ENCODE data around the gene MKX. TPM values are rescaled to one million over a fixed set of nuclear protein-coding genes. Genes with fewer than 3 reads are reported as not detected.
"Not testable (repeated sequence)": the region's sequence is repeated elsewhere in the genome, so short reads cannot be mapped to it uniquely, and the experiment has no call there.

MKX gene
- total RNA-seq, 1 experiment from 2014 or later = not detected

DNA sequence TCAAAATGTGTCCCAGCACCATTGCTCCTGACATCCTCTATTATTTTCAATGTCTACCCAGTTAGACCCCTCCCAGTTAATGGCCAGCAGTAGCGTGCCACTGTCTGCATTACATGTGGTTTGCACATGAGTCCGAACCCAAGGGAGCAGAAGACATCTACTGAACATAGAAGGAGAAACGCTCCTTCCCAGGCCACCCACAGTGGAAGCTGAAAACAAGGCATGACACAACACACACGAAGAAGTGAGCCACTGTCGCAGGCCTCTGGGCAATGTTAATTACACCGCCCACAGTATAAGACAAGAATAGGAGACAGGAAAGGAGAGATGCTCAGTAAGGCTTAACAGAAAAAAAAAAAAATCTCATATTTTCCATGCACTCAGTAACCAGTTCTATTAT, 50.5 kb downstream of the MKX start:
- no peaks in the 10 kb centered on the region for H3K4me1 ChIP-seq (replicated peaks)
- H3K27ac ChIP-seq = no peak overlapping the region
- DNase-seq (ENCODE audit: low read depth in 1 of 2, low spot score in 2 of 2) = no peak
- no peaks in the 10 kb centered on the region for H3K36me3 ChIP-seq
- no peak overlapping the region for H3K4me3 ChIP-seq
- H3K9me3 ChIP-seq (replicated peaks) = no peaks in the 10 kb centered on the region
- H3K27me3 ChIP-seq (replicated peaks) = no peaks in the 10 kb centered on the region

GRCh38 chr10:27692663-27693062, 53.0 kb downstream of the MKX start:
- H3K9me3 ChIP-seq (replicated peaks) = no peaks in the 10 kb centered on the region
- DNase-seq (ENCODE audit: low read depth in 1 of 2, low spot score in 2 of 2) = no peak
- H3K4me3 ChIP-seq = no peak overlapping the region
- peaks cover 1% of the 10 kb centered on the region; the same call in 1 of the 2 replicates for H3K4me1 ChIP-seq (replicated peaks)
- no peak overlapping the region for H3K27ac ChIP-seq
- no peaks in the 10 kb centered on the region for H3K36me3 ChIP-seq
- H3K27me3 ChIP-seq (replicated peaks) = no peaks in the 10 kb centered on the region

DNA sequence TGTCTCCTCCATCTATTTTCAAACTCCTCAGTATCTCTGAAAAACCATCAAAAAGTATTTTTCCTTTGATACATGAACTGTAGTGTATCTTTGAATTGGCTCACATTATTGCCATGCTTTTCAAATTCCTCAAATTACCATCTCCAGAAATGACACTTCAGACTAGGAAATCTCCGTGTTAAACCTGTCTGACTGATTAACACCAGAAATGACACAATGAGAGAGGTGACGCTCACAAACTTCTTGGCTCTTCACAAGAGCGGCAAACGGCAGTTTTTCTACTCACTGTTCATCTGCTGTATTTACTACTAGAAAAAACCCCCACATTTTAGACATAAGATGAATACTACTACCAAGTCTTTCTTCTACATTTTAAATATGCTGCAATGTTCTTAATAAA, 56.6 kb downstream of the MKX start:
- no peak for DNase-seq (ENCODE audit: low read depth in 1 of 2, low spot score in 2 of 2)
- H3K27ac ChIP-seq = no peak overlapping the region
- H3K4me1 ChIP-seq (replicated peaks) = peaks cover 4% of the 10 kb centered on the region; the same call in 1 of the 2 replicates
- no peaks in the 10 kb centered on the region for H3K27me3 ChIP-seq (replicated peaks)
- no peak overlapping the region for H3K4me3 ChIP-seq
- H3K9me3 ChIP-seq (replicated peaks) = no peaks in the 10 kb centered on the region
- H3K36me3 ChIP-seq = no peaks in the 10 kb centered on the region

- H3K4me3 ChIP-seq = no peak overlapping the region
- H3K4me1 ChIP-seq (replicated peaks) = peaks cover 4% of the 10 kb centered on the region; the same call in 1 of the 2 replicates
- no peak for DNase-seq (ENCODE audit: low read depth in 1 of 2, low spot score in 2 of 2)
- no peak overlapping the region for H3K27ac ChIP-seq
- no peaks in the 10 kb centered on the region for H3K36me3 ChIP-seq
- no peaks in the 10 kb centered on the region for H3K27me3 ChIP-seq (replicated peaks)
- no peaks in the 10 kb centered on the region for H3K9me3 ChIP-seq (replicated peaks)
These were observed 57.3 kb downstream of the MKX start for GRCh38 chr10:27688276-27688675.

DNA sequence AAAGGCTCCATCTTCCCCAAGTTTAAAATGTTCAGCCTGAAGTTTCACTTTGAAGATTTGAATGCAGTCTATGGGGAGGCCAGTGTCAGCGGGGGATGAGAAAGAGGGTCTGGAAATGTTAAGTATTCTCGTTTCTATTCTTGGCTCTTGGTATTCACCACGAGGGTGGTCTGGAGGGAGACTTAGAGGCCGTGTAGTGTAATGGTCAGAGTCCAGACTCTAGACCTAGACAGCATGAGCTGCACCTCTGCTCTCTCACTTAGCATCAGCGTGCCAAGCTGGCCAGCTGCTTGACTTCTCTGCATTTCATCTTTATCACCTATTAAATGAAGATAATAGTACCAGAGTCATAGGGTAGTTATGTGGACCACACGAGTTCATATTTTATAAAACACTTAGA, 57.9 kb downstream of the MKX start:
- Histone ChIP-seq H3K4me1 (replicated peaks) (peaks cover 4% of the 10 kb centered on the region; the same call in 1 of the 2 replicates), H3K27ac (no peak overlapping the region), H3K4me3 (no peak overlapping the region), H3K27me3 (replicated peaks) (no peaks in the 10 kb centered on the region), H3K36me3 (no peaks in the 10 kb centered on the region), H3K9me3 (replicated peaks) (no peaks in the 10 kb centered on the region)
- DNase-seq (ENCODE audit: low read depth in 1 of 2, low spot score in 2 of 2) = no peak

- peaks cover 4% of the 10 kb centered on the region; the same call in 1 of the 2 replicates for H3K4me1 ChIP-seq (replicated peaks)
- no peaks in the 10 kb centered on the region for H3K27me3 ChIP-seq (replicated peaks)
- no peaks in the 10 kb centered on the region for H3K9me3 ChIP-seq (replicated peaks)
- H3K27ac ChIP-seq = no peak overlapping the region
- no peaks in the 10 kb centered on the region for H3K36me3 ChIP-seq
- no peak overlapping the region for H3K4me3 ChIP-seq
- no peak for DNase-seq (ENCODE audit: low read depth in 1 of 2, low spot score in 2 of 2)
These were observed 58.3 kb downstream of the MKX start for GRCh38 chr10:27687326-27687725.

- H3K4me1 ChIP-seq (replicated peaks) = peaks cover 4% of the 10 kb centered on the region; the same call in 1 of the 2 replicates
- no peaks in the 10 kb centered on the region for H3K27me3 ChIP-seq (replicated peaks)
- H3K4me3 ChIP-seq = no peak overlapping the region
- no peaks in the 10 kb centered on the region for H3K9me3 ChIP-seq (replicated peaks)
- no peak for DNase-seq (ENCODE audit: low read depth in 1 of 2, low spot score in 2 of 2)
- H3K27ac ChIP-seq = no peak overlapping the region
- H3K36me3 ChIP-seq = no peaks in the 10 kb centered on the region
These were observed 59.9 kb downstream of the MKX start for GRCh38 chr10:27685681-27686080.

DNA sequence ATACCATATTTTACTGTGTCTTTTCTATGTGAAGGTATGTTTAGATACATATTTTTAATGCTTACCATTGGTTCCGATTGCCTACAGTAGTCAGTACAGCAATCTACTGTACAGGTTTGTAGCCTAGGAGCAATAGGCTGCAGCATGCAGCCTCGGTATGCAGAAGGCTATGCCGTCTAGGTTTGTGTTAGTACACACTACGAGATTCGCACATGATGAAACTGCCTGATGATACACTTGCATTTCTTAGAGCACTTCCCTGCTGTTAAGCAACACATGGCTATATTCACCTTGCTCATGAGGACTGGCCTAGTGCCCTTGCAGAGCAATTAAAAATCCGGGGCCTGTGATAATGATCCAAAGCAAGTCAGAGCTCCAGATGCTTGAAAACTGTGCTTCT, 62.4 kb downstream of the MKX start:
- Histone ChIP-seq H3K27ac (no peak overlapping the region), H3K9me3 (replicated peaks) (no peaks in the 10 kb centered on the region), H3K4me3 (no peak overlapping the region), H3K4me1 (replicated peaks) (peaks cover 4% of the 10 kb centered on the region; the same call in 1 of the 2 replicates), H3K36me3 (no peaks in the 10 kb centered on the region), H3K27me3 (replicated peaks) (no peaks in the 10 kb centered on the region)
- no peak for DNase-seq (ENCODE audit: low read depth in 1 of 2, low spot score in 2 of 2)

DNA sequence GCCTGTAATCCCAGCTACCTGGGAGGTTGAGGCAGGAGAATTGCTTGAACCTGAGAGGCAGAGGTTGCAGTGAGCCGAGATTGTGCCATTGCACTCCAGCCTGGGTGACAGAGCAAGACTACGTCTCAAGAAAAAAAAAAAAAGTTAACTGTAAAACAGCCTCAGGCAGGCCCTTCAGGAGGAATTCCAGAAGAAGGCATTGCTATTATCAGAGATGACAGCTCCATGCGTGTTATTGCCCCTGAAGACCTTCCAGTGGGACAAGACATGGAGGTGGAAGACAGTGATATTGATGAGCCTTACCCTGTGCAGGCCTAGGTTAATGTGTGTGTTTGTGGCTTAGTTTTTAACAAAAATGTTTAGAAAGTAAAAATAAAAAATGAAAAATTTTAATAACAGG, 63.8 kb downstream of the MKX start:
- not testable (repeated sequence) for H3K4me3 ChIP-seq; DNase-seq (ENCODE audit: low read depth in 1 of 2, low spot score in 2 of 2); H3K27ac ChIP-seq; H3K4me1 ChIP-seq (replicated peaks); H3K27me3 ChIP-seq (replicated peaks); H3K36me3 ChIP-seq; H3K9me3 ChIP-seq (replicated peaks)

DNA sequence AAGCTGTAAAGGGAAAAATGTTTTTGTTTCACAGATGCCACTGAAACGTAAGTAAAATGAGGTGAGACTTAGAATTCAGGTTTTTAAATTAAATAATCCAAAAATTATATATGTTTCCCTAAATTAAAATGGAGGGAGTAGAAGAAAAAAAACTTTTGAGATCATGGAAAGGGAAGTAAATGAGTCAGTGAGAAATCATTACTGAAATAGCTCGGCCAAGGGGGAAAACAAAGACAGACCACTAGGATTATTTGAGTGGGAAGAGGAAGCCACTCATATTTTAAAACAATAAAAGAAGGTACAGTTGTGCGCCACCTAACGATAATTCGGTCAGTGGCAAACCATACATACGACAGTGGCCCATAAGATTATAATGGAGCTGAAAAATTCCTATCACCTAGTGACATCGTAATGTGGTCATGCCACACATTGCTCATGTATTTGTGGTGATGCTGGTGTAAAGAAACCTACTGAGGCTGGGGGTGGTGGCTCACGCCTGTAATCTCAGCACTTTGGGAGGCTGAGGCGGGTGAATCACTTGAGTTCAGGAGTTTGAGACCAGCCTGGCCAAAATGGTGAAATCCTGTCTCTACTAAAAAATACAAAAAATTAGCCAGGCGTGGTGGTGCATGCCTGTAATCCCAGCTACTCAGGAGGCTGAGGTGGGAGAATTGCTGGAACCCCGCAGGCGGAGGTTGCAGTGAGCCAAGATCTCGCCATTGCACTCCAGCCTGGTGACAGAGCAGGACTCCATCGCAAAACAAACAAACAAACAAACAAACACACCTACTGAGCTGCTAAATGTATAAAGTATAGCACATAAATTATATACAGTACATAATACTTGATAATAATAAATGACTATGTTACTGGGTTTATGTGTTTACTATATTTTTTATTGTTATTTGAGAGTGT, 64.7 kb downstream of the MKX start:
- no peak for DNase-seq (ENCODE audit: low read depth in 1 of 2, low spot score in 2 of 2)
- Histone ChIP-seq H3K4me1 (replicated peaks) (no peaks in the 10 kb centered on the region), H3K27me3 (replicated peaks) (no peaks in the 10 kb centered on the region), H3K9me3 (replicated peaks) (no peaks in the 10 kb centered on the region), H3K27ac (no peak overlapping the region), H3K4me3 (no peak overlapping the region), H3K36me3 (no peaks in the 10 kb centered on the region)

DNA sequence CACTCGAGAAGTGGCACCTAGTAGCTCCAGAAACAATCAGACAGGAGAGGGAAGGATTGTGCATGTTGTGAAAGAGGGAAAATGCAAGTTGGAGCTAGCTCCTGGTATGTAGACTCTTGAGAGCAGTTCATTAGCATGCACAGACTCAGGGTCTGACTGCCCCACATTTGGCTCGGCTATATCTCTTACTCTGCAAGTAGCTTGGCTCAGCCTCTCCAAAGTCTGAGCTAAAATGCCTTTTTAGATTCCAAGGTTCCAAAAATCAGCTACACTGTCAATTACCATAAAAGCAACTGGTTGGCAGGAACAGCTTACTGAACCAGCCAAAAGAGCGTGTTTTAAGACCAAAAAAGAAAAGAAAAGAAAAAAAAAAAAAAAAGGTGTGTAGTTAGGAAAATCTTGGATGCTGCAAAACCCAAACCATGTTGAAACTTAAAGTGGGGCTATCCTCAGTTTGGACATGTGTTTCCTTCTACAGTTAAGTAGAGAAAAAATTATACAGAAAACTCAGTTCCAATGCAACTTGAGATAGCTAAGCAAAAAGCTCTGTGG, 65.5 kb downstream of the MKX start:
- Histone ChIP-seq H3K27me3 (replicated peaks) (no peaks in the 10 kb centered on the region), H3K27ac (no peak overlapping the region), H3K4me3 (no peak overlapping the region), H3K9me3 (replicated peaks) (no peaks in the 10 kb centered on the region), H3K4me1 (replicated peaks) (no peaks in the 10 kb centered on the region), H3K36me3 (no peaks in the 10 kb centered on the region)
- no peak for DNase-seq (ENCODE audit: low read depth in 1 of 2, low spot score in 2 of 2)

DNA sequence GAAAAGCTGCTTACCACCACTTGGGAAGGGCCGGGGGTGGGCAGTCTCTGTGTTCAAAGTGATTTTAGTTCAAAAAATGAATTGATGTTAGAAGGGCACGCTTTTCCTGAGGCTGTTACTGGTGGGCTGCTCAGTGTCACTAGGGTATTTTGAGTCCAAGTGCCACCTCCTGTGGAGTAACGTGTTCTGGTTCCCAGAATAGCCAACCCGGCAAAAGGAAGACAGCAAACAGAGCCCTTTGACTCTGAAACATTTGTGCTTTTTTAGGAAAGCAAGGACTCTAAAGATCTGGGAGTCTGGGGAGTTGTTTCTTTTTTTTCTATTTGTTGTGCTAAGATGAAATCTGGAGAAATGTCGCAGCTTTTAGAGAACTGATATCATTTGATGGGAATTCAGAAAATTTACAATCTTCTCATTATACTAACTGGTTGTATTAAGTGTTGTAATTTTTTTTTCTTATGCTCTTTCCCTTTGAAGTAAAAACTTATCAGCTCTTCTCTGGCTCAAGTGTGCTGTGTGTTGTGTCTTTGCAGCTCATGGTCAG, 66.2 kb downstream of the MKX start:
- H3K36me3 ChIP-seq = no peaks in the 10 kb centered on the region
- H3K4me1 ChIP-seq (replicated peaks) = no peaks in the 10 kb centered on the region

DNA sequence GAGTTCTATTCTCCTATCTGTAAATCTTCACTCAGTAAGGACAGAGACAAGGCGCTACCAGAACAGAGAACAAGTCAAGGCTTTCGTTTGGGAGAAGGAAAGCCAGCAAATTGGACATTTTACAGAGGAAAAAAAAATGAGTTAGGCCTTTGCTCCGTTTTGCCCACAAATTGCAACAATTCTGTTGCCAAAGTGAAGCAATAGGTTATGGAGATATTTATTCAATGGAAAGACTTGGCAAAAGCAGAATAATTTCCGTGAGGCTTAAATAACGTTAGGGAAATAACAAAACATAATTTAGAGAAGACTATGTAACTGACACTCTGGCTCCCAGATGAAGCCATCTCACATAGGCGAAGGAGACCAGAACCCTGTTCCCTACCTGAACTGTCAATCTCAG, 67.5 kb downstream of the MKX start:
- no peaks in the 10 kb centered on the region for H3K4me1 ChIP-seq (replicated peaks)
- no peak overlapping the region for H3K27ac ChIP-seq
- no peak overlapping the region for H3K4me3 ChIP-seq
- H3K9me3 ChIP-seq (replicated peaks) = no peaks in the 10 kb centered on the region
- H3K36me3 ChIP-seq = no peaks in the 10 kb centered on the region
- DNase-seq (ENCODE audit: low read depth in 1 of 2, low spot score in 2 of 2) = no peak
- H3K27me3 ChIP-seq (replicated peaks) = no peaks in the 10 kb centered on the region; the same call in 1 of the 2 replicates

More for the DNA sequence above, 66.2 kb downstream of the MKX start:
- H3K9me3 ChIP-seq (replicated peaks) = no peaks in the 10 kb centered on the region
- DNase-seq (ENCODE audit: low read depth in 1 of 2, low spot score in 2 of 2) = no peak
- no peak overlapping the region for H3K27ac ChIP-seq
- no peaks in the 10 kb centered on the region for H3K27me3 ChIP-seq (replicated peaks)
- H3K4me3 ChIP-seq = no peak overlapping the region

DNA sequence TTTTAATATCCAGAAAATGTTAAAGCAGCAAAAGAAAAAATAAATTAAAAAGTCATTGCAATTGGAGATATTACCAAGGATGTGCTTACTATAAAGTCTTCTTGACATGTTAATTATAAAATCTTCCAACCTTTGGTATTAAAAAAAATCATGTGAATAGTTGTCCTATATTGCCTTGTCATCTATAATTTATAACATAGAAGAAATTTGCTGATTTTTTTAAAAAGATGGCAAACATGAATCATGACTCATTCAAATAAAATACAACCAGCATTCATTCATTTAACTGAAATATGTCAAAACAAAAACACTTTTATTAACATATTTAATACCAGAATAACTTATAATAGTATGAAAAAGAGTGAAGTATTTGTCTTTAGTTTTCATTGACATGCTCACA, 72.6 kb downstream of the MKX start:
- Histone ChIP-seq H3K9me3 (replicated peaks) (no peaks in the 10 kb centered on the region), H3K27me3 (replicated peaks) (no peaks in the 10 kb centered on the region; the same call in 1 of the 2 replicates), H3K4me1 (replicated peaks) (no peaks in the 10 kb centered on the region), H3K27ac (no peak overlapping the region), H3K36me3 (no peaks in the 10 kb centered on the region), H3K4me3 (no peak overlapping the region)
- DNase-seq (ENCODE audit: low read depth in 1 of 2, low spot score in 2 of 2) = no peak

Measured in SJSA1 (cell line).